Keratinocyte (primary cell): ENCODE results near the gene UQCRC1.

ENCODE experiments used
- CTCF ChIP-seq, 3 experiments: IDR thresholded peaks in 1 of 3; conservative IDR thresholded peaks in 1 of 3; optimal IDR thresholded peaks in 1 of 3; 2 replicates in 2 of 3; 3 replicates in 1 of 3; pipeline versions ENCODE3 to v1.5.1; 2011; ENCODE audit warnings: low read length in 3 of 3, mild to moderate bottlenecking in 3 of 3, moderate library complexity in 2 of 3, control low read depth in 1 of 3, inconsistent platforms in 1 of 3; ENCODE audit not compliant: insufficient read depth in 2 of 3; ENCODE audit errors: extremely low read depth in 1 of 3
- EZH2 ChIP-seq: IDR thresholded peaks from one replicate; pipeline ENCODE4 v1.6.1; 2012; ENCODE audit warnings: inconsistent platforms, mild to moderate bottlenecking, low read length, moderate library complexity

GRCh38 chr3:48560648-48561018, 48.8 kb downstream of the UQCRC1 start:
- TF ChIP-seq CTCF (optimal IDR thresholded peaks at IDR 0.05 in 1 of 3, IDR thresholded peaks at IDR 0.05 in 1 of 3, conservative IDR thresholded peaks at IDR 0.05 in 1 of 3; ENCODE audit: extremely low read depth in 1 of 3, insufficient read depth in 2 of 3, low read length in 3 of 3) (no peak), EZH2 (no peak)
